WTC11 (cell line): ENCODE data around the gene KCMF1. TPM values are rescaled to one million over a fixed set of nuclear protein-coding genes. Genes with fewer than 3 reads are reported as not detected.

ENCODE experiments used
- ATAC-seq: fragments of 200-7000 bp; cut with Tn5 transposase; 2 replicates; pipeline ENCODE4 v1.10.0; 2021; ENCODE audit warnings: mild to moderate bottlenecking, moderate library complexity
- CTCF ChIA-PET: fragments of 300-600 bp; sonication (Branson Sonifier 250); formaldehyde crosslinking; loops from one replicate; lab custom pipeline; 2021; ENCODE audit warnings: antibody characterized with exemption; lab: Charles Lee
- POLR2A ChIA-PET: fragments of 350-600 bp; sonication (Branson Sonifier 250); formaldehyde crosslinking; loops from one replicate; lab custom pipeline; 2021; ENCODE audit warnings: antibody characterized with exemption; lab: Charles Lee
- DNase-seq: peaks from one replicate; pipeline ENCODE4 v3.0.0; 2021; ENCODE audit warnings: low spot score
- H3K27ac Mint-ChIP-seq: 2 replicates; pipeline ENCODE4 v1.8.0; 2021; ENCODE audit warnings: mixed read lengths
- H3K27me3 Mint-ChIP-seq: 2 replicates; pipeline ENCODE4 v1.8.0; 2021; ENCODE audit warnings: low read depth, mild to moderate bottlenecking, moderate library complexity, mixed read lengths
- H3K36me3 Mint-ChIP-seq: 2 replicates; pipeline ENCODE4 v1.8.0; 2021; ENCODE audit warnings: mixed read lengths
- H3K4me1 Mint-ChIP-seq: 2 replicates; pipeline ENCODE4 v1.8.0; 2022; ENCODE audit warnings: mixed read lengths
- H3K4me3 Mint-ChIP-seq: 2 replicates; pipeline ENCODE4 v1.8.0; 2021; ENCODE audit warnings: mild to moderate bottlenecking, moderate library complexity, mixed read lengths
- H3K9me3 Mint-ChIP-seq: 2 replicates; pipeline ENCODE4 v1.8.0; 2021; ENCODE audit warnings: mixed read lengths
- CBFB ChIP-seq: sonication (generic); formaldehyde crosslinking; IDR thresholded peaks from 2 replicates; pipeline ENCODE4 v1.8.1; 2022; ENCODE audit warnings: mild to moderate bottlenecking, low read depth, missing genetic modification reagents
- CREB1 ChIP-seq: sonication (generic); formaldehyde crosslinking; IDR thresholded peaks from 2 replicates; pipeline ENCODE4 v1.8.0; 2023; ENCODE audit warnings: mild to moderate bottlenecking, missing genetic modification reagents
- ETV6 ChIP-seq: sonication (generic); formaldehyde crosslinking; IDR thresholded peaks from 2 replicates; pipeline ENCODE4 v1.8.1; 2022; ENCODE audit warnings: mild to moderate bottlenecking, missing genetic modification reagents
- GABPB1 ChIP-seq: sonication (generic); formaldehyde crosslinking; IDR thresholded peaks from 2 replicates; pipeline ENCODE4 v1.8.1; 2023; ENCODE audit warnings: mild to moderate bottlenecking, missing genetic modification reagents
- GRHL2 ChIP-seq: fragments of 250-450 bp; sonication (Bioruptor Pico); IDR thresholded peaks from 2 replicates; pipeline ENCODE4 v1.8.0; 2022; ENCODE audit warnings: mild to moderate bottlenecking, moderate library complexity; ENCODE audit not compliant: insufficient replicate concordance, severe bottlenecking
- JAZF1 ChIP-seq: fragments of 250-450 bp; sonication (Bioruptor Pico); IDR thresholded peaks from 2 replicates; pipeline ENCODE4 v1.9.0; 2021; ENCODE audit warnings: moderate library complexity, mild to moderate bottlenecking, inconsistent platforms
- KAT7 ChIP-seq: sonication (generic); formaldehyde crosslinking; IDR thresholded peaks from 2 replicates; pipeline ENCODE4 v1.8.1; 2023; ENCODE audit warnings: missing genetic modification reagents, mild to moderate bottlenecking, borderline replicate concordance
- MYBL2 ChIP-seq: sonication (generic); formaldehyde crosslinking; IDR thresholded peaks from 2 replicates; pipeline ENCODE4 v1.8.1; 2023; ENCODE audit warnings: mild to moderate bottlenecking, moderate library complexity, missing genetic modification reagents
- NR3C1 ChIP-seq: sonication (generic); formaldehyde crosslinking; conservative IDR thresholded peaks from 2 replicates; pipeline ENCODE4 v1.8.1; 2023; ENCODE audit warnings: low read depth, mild to moderate bottlenecking, missing genetic modification reagents
- PRRX2 ChIP-seq: fragments of 250-450 bp; sonication (Bioruptor Pico); IDR thresholded peaks from 2 replicates; pipeline ENCODE4 v1.8.0; 2021; ENCODE audit warnings: mild to moderate bottlenecking
- SMAD4 ChIP-seq: sonication (generic); formaldehyde crosslinking; IDR thresholded peaks from 2 replicates; pipeline ENCODE4 v1.8.0; 2022; ENCODE audit warnings: mild to moderate bottlenecking, missing genetic modification reagents
- SOX15 ChIP-seq: fragments of 250-450 bp; sonication (Bioruptor Pico); IDR thresholded peaks from 2 replicates; pipeline ENCODE4 v1.9.0; 2021; ENCODE audit warnings: mild to moderate bottlenecking
- TP53 ChIP-seq: sonication (generic); formaldehyde crosslinking; IDR thresholded peaks from 2 replicates; pipeline ENCODE4 v1.8.1; 2023; ENCODE audit warnings: mild to moderate bottlenecking, missing genetic modification reagents
- ZNF423 ChIP-seq: fragments of 250-450 bp; sonication (Bioruptor Pico); IDR thresholded peaks from 2 replicates; pipeline ENCODE4 v2.1.2; 2022; ENCODE audit warnings: mild to moderate bottlenecking, moderate library complexity
- ZNF671 ChIP-seq: fragments of 250-450 bp; sonication (Bioruptor Pico); IDR thresholded peaks from 2 replicates; pipeline ENCODE4 v1.8.0; 2021; ENCODE audit warnings: mild to moderate bottlenecking
- total RNA-seq: library from RNA; stranded (reverse); gene quantifications from 3 replicates; pipeline ENCODE4 v1.2.3, GENCODE V29; 2021
- TF ChIP-seq, protein P1 (sequence below): fragments of 250-450 bp; sonication (Bioruptor Pico); conservative IDR thresholded peaks from 2 replicates; pipeline ENCODE4 v1.9.0; 2021; ENCODE audit warnings: mild to moderate bottlenecking
- TF ChIP-seq, protein P2 (sequence below): sonication (generic); formaldehyde crosslinking; IDR thresholded peaks from 2 replicates; pipeline ENCODE4 v1.8.1; 2023; ENCODE audit warnings: mild to moderate bottlenecking, missing genetic modification reagents, moderate library complexity
- TF ChIP-seq, protein P3 (sequence below): sonication (generic); formaldehyde crosslinking; IDR thresholded peaks from 2 replicates; pipeline ENCODE4 v1.8.1; 2023; ENCODE audit warnings: mild to moderate bottlenecking, missing genetic modification reagents
- TF ChIP-seq, protein P4 (sequence below): sonication (generic); formaldehyde crosslinking; IDR thresholded peaks from 2 replicates; pipeline ENCODE4 v1.8.1; 2022; ENCODE audit warnings: low read depth, mild to moderate bottlenecking, moderate library complexity, missing genetic modification reagents, borderline replicate concordance
- TF ChIP-seq, protein P5 (sequence below): sonication (generic); formaldehyde crosslinking; IDR thresholded peaks from 2 replicates; pipeline ENCODE4 v1.8.0; 2022; ENCODE audit warnings: mild to moderate bottlenecking, missing genetic modification reagents
- TF ChIP-seq, protein P6 (sequence below): sonication (generic); formaldehyde crosslinking; IDR thresholded peaks from 2 replicates; pipeline ENCODE4 v1.8.0; 2022; ENCODE audit warnings: mild to moderate bottlenecking, missing genetic modification reagents
- TF ChIP-seq, protein P7 (sequence below): sonication (generic); formaldehyde crosslinking; IDR thresholded peaks from 2 replicates; pipeline ENCODE4 v1.8.0; 2022; ENCODE audit warnings: mild to moderate bottlenecking, missing genetic modification reagents
- TF ChIP-seq, protein P8 (sequence below): sonication (generic); formaldehyde crosslinking; IDR thresholded peaks from 2 replicates; pipeline ENCODE4 v1.8.0; 2023; ENCODE audit warnings: missing genetic modification reagents

The KCMF1 gene
- total RNA-seq, 1 experiment from 2014 or later: 117 TPM

DNA sequence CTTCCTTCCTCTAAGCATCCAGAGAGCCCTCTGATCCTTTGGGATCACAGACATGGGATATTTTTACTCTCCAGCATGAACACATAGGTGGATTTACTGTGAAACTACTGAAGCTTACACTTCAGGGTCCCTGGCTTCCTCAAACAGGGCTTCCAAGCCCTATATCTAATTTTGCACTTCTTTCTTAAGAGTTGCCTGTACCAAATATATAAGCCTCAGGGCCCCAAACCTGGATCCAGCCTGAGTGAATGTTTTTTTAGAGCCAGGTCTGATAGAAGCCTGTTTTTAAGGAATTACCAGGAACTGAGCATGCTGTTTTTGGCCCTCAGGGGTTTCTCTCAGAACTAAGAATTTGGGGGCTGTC, 13.2 kb upstream of the KCMF1 start:
- POLR2A ChIA-PET: interaction anchor here (1.0 to 5.8 kb wide), 7 partner anchors 12 to 58 kb away, joined by 4 to 90 read pairs (median 8); partner anchors contain the start of gene KCMF1
- H3K27ac Mint-ChIP-seq: peak overlapping the region; percentile 100
- TF ChIP-seq KAT7: no peak
- no peak for TF ChIP-seq GABPB1 (CRISPR knock-in tag)
- peak; percentile 9; the same call in 1 of the 2 replicates for TF ChIP-seq ZNF671
- TF ChIP-seq, protein P1, sequence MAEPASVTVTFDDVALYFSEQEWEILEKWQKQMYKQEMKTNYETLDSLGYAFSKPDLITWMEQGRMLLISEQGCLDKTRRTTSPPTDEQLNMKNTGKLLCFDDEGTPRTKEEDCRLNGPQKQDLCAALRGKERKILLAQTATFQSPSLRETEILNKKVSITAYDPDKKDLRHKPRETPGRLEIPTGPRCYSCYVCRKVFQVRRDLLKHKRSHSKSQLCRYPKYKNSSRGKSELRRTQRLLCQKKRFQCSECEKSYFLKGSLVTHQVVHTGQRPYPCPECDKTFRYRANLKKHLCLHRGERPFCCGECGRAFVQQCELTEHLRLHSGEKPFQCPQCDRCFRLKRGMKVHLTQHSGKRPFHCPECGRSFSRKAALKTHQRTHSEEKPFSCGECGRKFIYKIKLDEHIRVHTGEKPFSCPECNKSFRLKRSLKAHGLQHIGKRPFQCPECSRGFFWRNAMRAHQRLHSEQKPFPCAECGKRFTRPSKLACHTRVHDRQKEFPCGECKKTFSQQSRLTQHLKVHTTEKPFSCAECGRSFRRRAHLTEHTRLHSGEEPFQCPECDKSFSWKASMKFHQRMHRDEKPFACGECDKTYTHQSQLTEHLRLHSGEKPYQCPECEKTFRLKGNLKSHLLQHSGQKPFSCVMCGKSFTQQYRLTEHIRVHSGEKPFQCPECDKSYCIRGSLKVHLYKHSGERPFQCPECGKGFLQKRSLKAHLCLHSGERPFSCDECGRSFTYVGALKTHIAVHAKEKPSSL (CRISPR knock-in tag): peak; percentile 74; the same call in 1 of the 2 replicates
- TF ChIP-seq, all 79 proteins: peak for 2
- Mint-ChIP-seq H3K4me1 (peaks cover 66% of the 10 kb centered on the region), H3K27me3 (no peaks in the 10 kb centered on the region), H3K4me3 (peak overlapping the region; percentile 70), H3K9me3 (no peaks in the 10 kb centered on the region), H3K36me3 (peaks cover 9% of the 10 kb centered on the region)
- no peak for DNase-seq
- CTCF ChIA-PET: interaction anchor here (1.0 to 5.6 kb wide), 11 partner anchors 12 to 109 kb away, joined by 3 to 67 read pairs (median 5); no protein-coding TSS in a partner anchor
- no peak for ATAC-seq

DNA sequence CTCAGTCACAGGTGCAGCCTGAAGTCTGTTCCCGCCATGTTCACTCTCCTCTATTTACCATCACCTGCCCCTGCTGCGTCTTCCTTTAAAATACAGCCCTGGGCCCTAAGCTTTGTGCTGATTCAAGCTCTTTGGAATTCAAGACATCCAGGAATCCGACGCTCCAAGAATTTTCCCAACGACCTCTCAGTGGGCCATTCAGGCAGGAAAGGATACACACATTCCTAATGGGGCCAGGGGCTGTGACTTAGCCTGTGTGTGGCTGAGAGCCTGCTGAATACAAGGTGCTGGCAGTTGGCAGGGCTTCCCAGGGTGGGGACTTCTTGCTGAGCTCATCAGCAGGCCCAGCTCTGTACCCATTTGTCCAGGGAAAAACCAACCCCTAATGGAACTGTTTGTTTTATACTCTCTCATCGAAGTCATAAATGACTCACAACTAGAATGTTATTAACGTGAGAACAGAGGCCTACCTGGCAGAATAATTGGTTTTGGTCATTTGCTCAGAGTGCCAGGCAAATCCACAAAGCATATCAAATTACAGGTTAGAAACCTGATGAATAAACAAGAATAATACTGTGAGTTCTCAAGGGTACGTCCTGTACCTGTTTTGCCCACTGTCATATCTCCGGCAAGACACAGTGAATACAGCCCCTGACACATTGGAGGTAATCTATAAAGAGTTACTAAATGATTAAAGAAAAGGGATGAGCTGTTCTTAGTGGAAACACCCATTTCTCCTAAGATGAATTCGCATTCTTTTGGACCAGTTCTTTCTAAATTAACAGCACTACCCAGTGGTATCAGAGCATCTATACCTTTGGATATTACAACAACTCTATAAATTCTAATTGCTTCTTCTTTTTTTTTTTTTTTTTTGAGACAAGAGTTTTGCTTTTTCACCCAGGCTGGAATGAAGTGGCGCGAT, 12.6 kb upstream of the KCMF1 start:
- Mint-ChIP-seq H3K4me3 (peak overlapping the region; percentile 70), H3K9me3 (no peaks in the 10 kb centered on the region), H3K27me3 (no peaks in the 10 kb centered on the region), H3K4me1 (peaks cover 73% of the 10 kb centered on the region), H3K36me3 (peaks cover 16% of the 10 kb centered on the region), H3K27ac (peak overlapping the region; percentile 100)
- ChIA-PET CTCF (interaction anchor here (0.7 to 5.6 kb wide), 15 partner anchors 11 to 109 kb away, joined by 3 to 67 read pairs (median 4); partner anchors contain the start of gene KCMF1), POLR2A (interaction anchor here (0.5 to 5.8 kb wide), 11 partner anchors 12 to 298 kb away, joined by 3 to 90 read pairs (median 5); partner anchors contain the start of gene KCMF1)
- DNase-seq (peak; percentile 86), ATAC-seq (peak; percentile 79)
- TF ChIP-seq, protein P2, sequence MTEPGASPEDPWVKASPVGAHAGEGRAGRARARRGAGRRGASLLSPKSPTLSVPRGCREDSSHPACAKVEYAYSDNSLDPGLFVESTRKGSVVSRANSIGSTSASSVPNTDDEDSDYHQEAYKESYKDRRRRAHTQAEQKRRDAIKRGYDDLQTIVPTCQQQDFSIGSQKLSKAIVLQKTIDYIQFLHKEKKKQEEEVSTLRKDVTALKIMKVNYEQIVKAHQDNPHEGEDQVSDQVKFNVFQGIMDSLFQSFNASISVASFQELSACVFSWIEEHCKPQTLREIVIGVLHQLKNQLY (CRISPR knock-in tag): no peak
- TF ChIP-seq, protein P3, sequence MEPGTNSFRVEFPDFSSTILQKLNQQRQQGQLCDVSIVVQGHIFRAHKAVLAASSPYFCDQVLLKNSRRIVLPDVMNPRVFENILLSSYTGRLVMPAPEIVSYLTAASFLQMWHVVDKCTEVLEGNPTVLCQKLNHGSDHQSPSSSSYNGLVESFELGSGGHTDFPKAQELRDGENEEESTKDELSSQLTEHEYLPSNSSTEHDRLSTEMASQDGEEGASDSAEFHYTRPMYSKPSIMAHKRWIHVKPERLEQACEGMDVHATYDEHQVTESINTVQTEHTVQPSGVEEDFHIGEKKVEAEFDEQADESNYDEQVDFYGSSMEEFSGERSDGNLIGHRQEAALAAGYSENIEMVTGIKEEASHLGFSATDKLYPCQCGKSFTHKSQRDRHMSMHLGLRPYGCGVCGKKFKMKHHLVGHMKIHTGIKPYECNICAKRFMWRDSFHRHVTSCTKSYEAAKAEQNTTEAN (CRISPR knock-in tag): no peak
- no peak for TF ChIP-seq JAZF1 (CRISPR knock-in tag)
- TF ChIP-seq GRHL2: no peak
- TF ChIP-seq, protein P4, sequence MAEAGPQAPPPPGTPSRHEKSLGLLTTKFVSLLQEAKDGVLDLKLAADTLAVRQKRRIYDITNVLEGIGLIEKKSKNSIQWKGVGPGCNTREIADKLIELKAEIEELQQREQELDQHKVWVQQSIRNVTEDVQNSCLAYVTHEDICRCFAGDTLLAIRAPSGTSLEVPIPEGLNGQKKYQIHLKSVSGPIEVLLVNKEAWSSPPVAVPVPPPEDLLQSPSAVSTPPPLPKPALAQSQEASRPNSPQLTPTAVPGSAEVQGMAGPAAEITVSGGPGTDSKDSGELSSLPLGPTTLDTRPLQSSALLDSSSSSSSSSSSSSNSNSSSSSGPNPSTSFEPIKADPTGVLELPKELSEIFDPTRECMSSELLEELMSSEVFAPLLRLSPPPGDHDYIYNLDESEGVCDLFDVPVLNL (CRISPR knock-in tag): no peak
- TF ChIP-seq PRRX2 (CRISPR knock-in tag): peak; percentile 73; the same call in 1 of the 2 replicates
- TF ChIP-seq SMAD4: no peak
- TF ChIP-seq, protein P5, sequence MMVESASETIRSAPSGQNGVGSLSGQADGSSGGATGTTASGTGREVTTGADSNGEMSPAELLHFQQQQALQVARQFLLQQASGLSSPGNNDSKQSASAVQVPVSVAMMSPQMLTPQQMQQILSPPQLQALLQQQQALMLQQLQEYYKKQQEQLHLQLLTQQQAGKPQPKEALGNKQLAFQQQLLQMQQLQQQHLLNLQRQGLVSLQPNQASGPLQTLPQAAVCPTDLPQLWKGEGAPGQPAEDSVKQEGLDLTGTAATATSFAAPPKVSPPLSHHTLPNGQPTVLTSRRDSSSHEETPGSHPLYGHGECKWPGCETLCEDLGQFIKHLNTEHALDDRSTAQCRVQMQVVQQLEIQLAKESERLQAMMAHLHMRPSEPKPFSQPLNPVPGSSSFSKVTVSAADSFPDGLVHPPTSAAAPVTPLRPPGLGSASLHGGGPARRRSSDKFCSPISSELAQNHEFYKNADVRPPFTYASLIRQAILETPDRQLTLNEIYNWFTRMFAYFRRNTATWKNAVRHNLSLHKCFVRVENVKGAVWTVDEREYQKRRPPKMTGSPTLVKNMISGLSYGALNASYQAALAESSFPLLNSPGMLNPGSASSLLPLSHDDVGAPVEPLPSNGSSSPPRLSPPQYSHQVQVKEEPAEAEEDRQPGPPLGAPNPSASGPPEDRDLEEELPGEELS (CRISPR knock-in tag): peak; percentile 85; the same call in 1 of the 2 replicates
- TF ChIP-seq, protein P6, sequence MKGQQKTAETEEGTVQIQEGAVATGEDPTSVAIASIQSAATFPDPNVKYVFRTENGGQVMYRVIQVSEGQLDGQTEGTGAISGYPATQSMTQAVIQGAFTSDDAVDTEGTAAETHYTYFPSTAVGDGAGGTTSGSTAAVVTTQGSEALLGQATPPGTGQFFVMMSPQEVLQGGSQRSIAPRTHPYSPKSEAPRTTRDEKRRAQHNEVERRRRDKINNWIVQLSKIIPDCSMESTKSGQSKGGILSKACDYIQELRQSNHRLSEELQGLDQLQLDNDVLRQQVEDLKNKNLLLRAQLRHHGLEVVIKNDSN: no peak
- TF ChIP-seq, protein P7, sequence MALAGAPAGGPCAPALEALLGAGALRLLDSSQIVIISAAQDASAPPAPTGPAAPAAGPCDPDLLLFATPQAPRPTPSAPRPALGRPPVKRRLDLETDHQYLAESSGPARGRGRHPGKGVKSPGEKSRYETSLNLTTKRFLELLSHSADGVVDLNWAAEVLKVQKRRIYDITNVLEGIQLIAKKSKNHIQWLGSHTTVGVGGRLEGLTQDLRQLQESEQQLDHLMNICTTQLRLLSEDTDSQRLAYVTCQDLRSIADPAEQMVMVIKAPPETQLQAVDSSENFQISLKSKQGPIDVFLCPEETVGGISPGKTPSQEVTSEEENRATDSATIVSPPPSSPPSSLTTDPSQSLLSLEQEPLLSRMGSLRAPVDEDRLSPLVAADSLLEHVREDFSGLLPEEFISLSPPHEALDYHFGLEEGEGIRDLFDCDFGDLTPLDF: 0 out of 2 replicates have a peak, but pooled peaks have one; percentile 52
- no peak; the same call in 1 of the 2 replicates for TF ChIP-seq CREB1
- TF ChIP-seq ZNF423: peak; percentile 73; the same call in 1 of the 2 replicates
- no peak for TF ChIP-seq MYBL2 (CRISPR knock-in tag)
- no peak for TF ChIP-seq TP53 (CRISPR knock-in tag)
- TF ChIP-seq, protein P8, sequence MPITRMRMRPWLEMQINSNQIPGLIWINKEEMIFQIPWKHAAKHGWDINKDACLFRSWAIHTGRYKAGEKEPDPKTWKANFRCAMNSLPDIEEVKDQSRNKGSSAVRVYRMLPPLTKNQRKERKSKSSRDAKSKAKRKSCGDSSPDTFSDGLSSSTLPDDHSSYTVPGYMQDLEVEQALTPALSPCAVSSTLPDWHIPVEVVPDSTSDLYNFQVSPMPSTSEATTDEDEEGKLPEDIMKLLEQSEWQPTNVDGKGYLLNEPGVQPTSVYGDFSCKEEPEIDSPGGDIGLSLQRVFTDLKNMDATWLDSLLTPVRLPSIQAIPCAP: no peak
- no peak for TF ChIP-seq NR3C1 (CRISPR knock-in tag)
- TF ChIP-seq CBFB (CRISPR knock-in tag): 0 out of 2 replicates have a peak, but pooled peaks have one; percentile 64
- no peak for TF ChIP-seq SOX15 (CRISPR knock-in tag)
- peak; percentile 22; the same call in 1 of the 2 replicates for TF ChIP-seq ETV6 (CRISPR knock-in tag)
